Ascending aorta (tissue), 2 donors: ENCODE data around the gene DNER. TPM values are rescaled to one million over a fixed set of nuclear protein-coding genes. Genes with fewer than 3 reads are reported as not detected.
A peak's percentile ranks its signal among the peaks of the same experiment; 100 is the strongest.

Experiments
- DNase-seq, 2 donors: peaks; one replicate each; pipeline ENCODE4 v3.0.0-alpha.2; 2019; ENCODE audit warnings: low spot score in 2 of 2
- H3K27ac ChIP-seq, 2 donors: fragments of 200-600 bp; sonication (generic); one replicate each; pipeline ENCODE4 v1.5.1; 2016 to 2017; ENCODE audit warnings: mild to moderate bottlenecking in 1 of 2
- H3K27me3 ChIP-seq: fragments of 200-600 bp; sonication (generic); one replicate; pipeline ENCODE4 v1.5.1; 2017
- H3K36me3 ChIP-seq, 2 donors: fragments of 200-600 bp; sonication (generic); one replicate each; pipeline ENCODE4 v1.5.1; 2016
- H3K4me1 ChIP-seq, 2 donors: fragments of 200-600 bp; sonication (generic); one replicate each; pipeline ENCODE4 v1.5.1; 2016 to 2017; ENCODE audit warnings: mild to moderate bottlenecking in 1 of 2
- H3K4me3 ChIP-seq, 2 donors: fragments of 200-600 bp; sonication (generic); one replicate each; pipeline ENCODE4 v1.5.1; 2016 to 2017; ENCODE audit warnings: mild to moderate bottlenecking in 1 of 2
- H3K9me3 ChIP-seq, 2 donors: fragments of 200-600 bp; sonication (generic); one replicate each; pipeline ENCODE4 v1.5.1; 2016
- CTCF ChIP-seq, 3 experiments: fragments of 200-600 bp in 2 of 3; fragments of 450-650 bp in 1 of 3; sonication (generic) in 2 of 3; IDR thresholded peaks; one replicate each; pipeline ENCODE4 v1.5.1; 2016 to 2019; ENCODE audit warnings: antibody characterized with exemption in 3 of 3, mild to moderate bottlenecking in 1 of 3, moderate library complexity in 1 of 3
- intact Hi-C: fragments of 100-400 bp; cut with DNase I; formaldehyde crosslinking; loops from one replicate; pipeline ENCODE4 v1.15.1; 2023
- total RNA-seq: library from RNA; depleted of rRNA; stranded (reverse); fragments of >200 nt; gene quantifications from one replicate; pipeline ENCODE4 v1.1.0, GENCODE V29; 2016

Gene DNER
- total RNA-seq, 1 donor from 2014 or later = 1.2 TPM

GRCh38 chr2:229488232-229488631 lies 226.1 kb downstream of the DNER start:
- TF ChIP-seq CTCF (IDR thresholded peaks at IDR 0.05) = no peak
- no peaks in the 10 kb centered on the region for H3K9me3 ChIP-seq
- DNase-seq = no peak

GRCh38 chr2:229486673-229487072 lies 227.7 kb downstream of the DNER start:
- no peak for DNase-seq
- no peak for TF ChIP-seq CTCF (IDR thresholded peaks at IDR 0.05)
- Histone ChIP-seq H3K27me3 (no peaks in the 10 kb centered on the region), H3K36me3 (no peaks in the 10 kb centered on the region), H3K4me3 (no peak overlapping the region), H3K27ac (no peak overlapping the region), H3K9me3 (no peaks in the 10 kb centered on the region), H3K4me1 (no peaks in the 10 kb centered on the region)
- intact Hi-C loops = no loop called here

More at GRCh38 chr2:229488232-229488631, 226.1 kb downstream of the DNER start:
- no peaks in the 10 kb centered on the region for H3K36me3 ChIP-seq
- no peaks in the 10 kb centered on the region for H3K4me1 ChIP-seq
- H3K27me3 ChIP-seq = no peaks in the 10 kb centered on the region
- H3K4me3 ChIP-seq = no peak overlapping the region
- no peak overlapping the region for H3K27ac ChIP-seq
- intact Hi-C loops = no loop called here

- Histone ChIP-seq H3K9me3 (no peaks in the 10 kb centered on the region), H3K4me1 (no peaks in the 10 kb centered on the region), H3K27me3 (no peaks in the 10 kb centered on the region), H3K27ac (peak overlapping the region in 1 of 2 donors; percentile 3), H3K36me3 (no peaks in the 10 kb centered on the region), H3K4me3 (no peak overlapping the region)
- intact Hi-C loops = no loop called here
- TF ChIP-seq CTCF (IDR thresholded peaks at IDR 0.05) = no peak
- DNase-seq = no peak
Observed at GRCh38 chr2:229485857-229486256, 228.5 kb downstream of the DNER start.

- TF ChIP-seq CTCF (IDR thresholded peaks at IDR 0.05) = no peak
- no peaks in the 10 kb centered on the region for H3K27me3 ChIP-seq
- H3K9me3 ChIP-seq = no peaks in the 10 kb centered on the region
- no peak overlapping the region for H3K4me3 ChIP-seq
- H3K27ac ChIP-seq = no peak overlapping the region
- H3K4me1 ChIP-seq = no peaks in the 10 kb centered on the region
- H3K36me3 ChIP-seq = no peaks in the 10 kb centered on the region
- intact Hi-C loops = no loop called here
- no peak for DNase-seq
Observed at GRCh38 chr2:229477269-229477755, 237.0 kb downstream of the DNER start.

GRCh38 chr2:229475778-229476177 lies 238.6 kb downstream of the DNER start:
- Histone ChIP-seq H3K4me1 (no peaks in the 10 kb centered on the region), H3K36me3 (no peaks in the 10 kb centered on the region), H3K9me3 (no peaks in the 10 kb centered on the region), H3K27ac (no peak overlapping the region), H3K27me3 (no peaks in the 10 kb centered on the region), H3K4me3 (no peak overlapping the region)
- intact Hi-C loops = no loop called here
- TF ChIP-seq CTCF (IDR thresholded peaks at IDR 0.05) = no peak
- no peak for DNase-seq

GRCh38 chr2:229474125-229474524 lies 240.2 kb downstream of the DNER start:
- intact Hi-C loops = no loop called here

More at GRCh38 chr2:229474125-229474524, 240.2 kb downstream of the DNER start:
- H3K27me3 ChIP-seq = no peaks in the 10 kb centered on the region
- no peak overlapping the region for H3K4me3 ChIP-seq
- no peaks in the 10 kb centered on the region for H3K9me3 ChIP-seq
- H3K27ac ChIP-seq = no peak overlapping the region
- DNase-seq = no peak
- H3K4me1 ChIP-seq = no peaks in the 10 kb centered on the region
- TF ChIP-seq CTCF (IDR thresholded peaks at IDR 0.05) = no peak
- H3K36me3 ChIP-seq = no peaks in the 10 kb centered on the region
